Ishikawa (cell line): ENCODE results near the gene GJC1.

Experiments
- CEBPB ChIP-seq: IDR thresholded peaks from 2 replicates; pipeline ENCODE4 v1.6.1; 2012
- CREB1 ChIP-seq: IDR thresholded peaks from 2 replicates; pipeline ENCODE4 v1.6.1; 2012; ENCODE audit warnings: low read depth
- EGR1 ChIP-seq: IDR thresholded peaks from 2 replicates; pipeline ENCODE4 v1.6.1; 2012
- EP300 ChIP-seq: IDR thresholded peaks from 2 replicates; pipeline ENCODE4 v1.6.1; 2012; ENCODE audit warnings: borderline replicate concordance
- FOXM1 ChIP-seq: IDR thresholded peaks from 2 replicates; pipeline ENCODE4 v1.6.1; 2012; ENCODE audit warnings: low read depth, borderline replicate concordance
- MAX ChIP-seq: IDR thresholded peaks from 2 replicates; pipeline ENCODE4 v1.6.1; 2012
- NFIC ChIP-seq: IDR thresholded peaks from 2 replicates; pipeline ENCODE4 v1.6.1; 2012
- RAD21 ChIP-seq: IDR thresholded peaks from 2 replicates; pipeline ENCODE4 v1.6.1; 2012; ENCODE audit warnings: low read depth
- TAF1 ChIP-seq: IDR thresholded peaks from 2 replicates; pipeline ENCODE4 v1.6.1; 2012; ENCODE audit warnings: low read depth, mild to moderate bottlenecking
- TCF12 ChIP-seq: IDR thresholded peaks from 2 replicates; pipeline ENCODE4 v1.6.1; 2012; ENCODE audit warnings: low read depth
- TEAD4 ChIP-seq: IDR thresholded peaks from 2 replicates; pipeline ENCODE4 v1.6.1; 2012
- YY1 ChIP-seq: IDR thresholded peaks from 2 replicates; pipeline ENCODE4 v1.6.1; 2012; ENCODE audit warnings: low read depth
- ZBTB7A ChIP-seq: IDR thresholded peaks from 2 replicates; pipeline ENCODE4 v1.6.1; 2012; ENCODE audit warnings: low read depth
- TF ChIP-seq, protein P1 (sequence below): IDR thresholded peaks from 2 replicates; pipeline ENCODE4 v1.6.1; 2012; ENCODE audit warnings: low read depth, mild to moderate bottlenecking
- TF ChIP-seq, protein P2 (sequence below): IDR thresholded peaks from 2 replicates; pipeline ENCODE4 v1.6.1; 2012

The GJC1 gene

GRCh38 chr17:44829523-44830358 lies at the start of gene GJC1:
Gene GJC1 (minus strand): TSS chr17:44830287. CDS start chr17:44805817, 24,470 bp downstream.
- no peak for TF ChIP-seq EGR1
- TF ChIP-seq FOXM1 = no peak
- TF ChIP-seq NFIC = no peak
- no peak for TF ChIP-seq RAD21
- TF ChIP-seq YY1 = no peak
- no peak for TF ChIP-seq TEAD4
- no peak for TF ChIP-seq EP300
- no peak for TF ChIP-seq TCF12
- TF ChIP-seq CEBPB = no peak
- peak; percentile 67; the same call in 1 of the 2 replicates for TF ChIP-seq ZBTB7A
- peak; percentile 59; the same call in 1 of the 2 replicates for TF ChIP-seq MAX
- TF ChIP-seq, protein P1, sequence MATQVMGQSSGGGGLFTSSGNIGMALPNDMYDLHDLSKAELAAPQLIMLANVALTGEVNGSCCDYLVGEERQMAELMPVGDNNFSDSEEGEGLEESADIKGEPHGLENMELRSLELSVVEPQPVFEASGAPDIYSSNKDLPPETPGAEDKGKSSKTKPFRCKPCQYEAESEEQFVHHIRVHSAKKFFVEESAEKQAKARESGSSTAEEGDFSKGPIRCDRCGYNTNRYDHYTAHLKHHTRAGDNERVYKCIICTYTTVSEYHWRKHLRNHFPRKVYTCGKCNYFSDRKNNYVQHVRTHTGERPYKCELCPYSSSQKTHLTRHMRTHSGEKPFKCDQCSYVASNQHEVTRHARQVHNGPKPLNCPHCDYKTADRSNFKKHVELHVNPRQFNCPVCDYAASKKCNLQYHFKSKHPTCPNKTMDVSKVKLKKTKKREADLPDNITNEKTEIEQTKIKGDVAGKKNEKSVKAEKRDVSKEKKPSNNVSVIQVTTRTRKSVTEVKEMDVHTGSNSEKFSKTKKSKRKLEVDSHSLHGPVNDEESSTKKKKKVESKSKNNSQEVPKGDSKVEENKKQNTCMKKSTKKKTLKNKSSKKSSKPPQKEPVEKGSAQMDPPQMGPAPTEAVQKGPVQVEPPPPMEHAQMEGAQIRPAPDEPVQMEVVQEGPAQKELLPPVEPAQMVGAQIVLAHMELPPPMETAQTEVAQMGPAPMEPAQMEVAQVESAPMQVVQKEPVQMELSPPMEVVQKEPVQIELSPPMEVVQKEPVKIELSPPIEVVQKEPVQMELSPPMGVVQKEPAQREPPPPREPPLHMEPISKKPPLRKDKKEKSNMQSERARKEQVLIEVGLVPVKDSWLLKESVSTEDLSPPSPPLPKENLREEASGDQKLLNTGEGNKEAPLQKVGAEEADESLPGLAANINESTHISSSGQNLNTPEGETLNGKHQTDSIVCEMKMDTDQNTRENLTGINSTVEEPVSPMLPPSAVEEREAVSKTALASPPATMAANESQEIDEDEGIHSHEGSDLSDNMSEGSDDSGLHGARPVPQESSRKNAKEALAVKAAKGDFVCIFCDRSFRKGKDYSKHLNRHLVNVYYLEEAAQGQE = no peak
- no peak for TF ChIP-seq TAF1
- TF ChIP-seq, protein P2, sequence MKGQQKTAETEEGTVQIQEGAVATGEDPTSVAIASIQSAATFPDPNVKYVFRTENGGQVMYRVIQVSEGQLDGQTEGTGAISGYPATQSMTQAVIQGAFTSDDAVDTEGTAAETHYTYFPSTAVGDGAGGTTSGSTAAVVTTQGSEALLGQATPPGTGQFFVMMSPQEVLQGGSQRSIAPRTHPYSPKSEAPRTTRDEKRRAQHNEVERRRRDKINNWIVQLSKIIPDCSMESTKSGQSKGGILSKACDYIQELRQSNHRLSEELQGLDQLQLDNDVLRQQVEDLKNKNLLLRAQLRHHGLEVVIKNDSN = no peak
- no peak for TF ChIP-seq CREB1

DNA sequence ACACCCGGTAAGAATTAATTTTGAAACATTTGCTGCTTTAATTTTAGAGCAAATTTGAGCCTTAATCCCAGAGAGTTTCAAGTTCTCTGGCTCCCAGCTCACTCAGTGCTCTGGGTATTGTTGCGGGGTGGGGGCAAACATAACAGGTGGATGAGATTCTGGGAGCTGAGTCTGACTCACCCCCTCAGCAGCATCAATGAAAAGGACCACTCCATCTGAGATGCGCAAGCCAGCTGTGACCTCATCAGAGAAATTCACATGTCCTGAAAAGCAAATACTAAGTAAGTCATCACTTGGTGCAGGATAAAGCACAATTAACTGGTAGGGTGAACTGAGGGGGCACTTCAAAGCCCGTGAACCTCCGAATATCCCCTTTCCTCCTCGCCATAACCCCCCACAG lies 49.3 kb upstream of the GJC1 start:
- TF ChIP-seq MAX (no peak), EP300 (no peak), TEAD4 (no peak), ZBTB7A (no peak), TCF12 (no peak)

GRCh38 chr17:44878627-44879221 lies 48.6 kb upstream of the GJC1 start:
- no peak for TF ChIP-seq NFIC
- peak; percentile 35 for TF ChIP-seq RAD21

DNA sequence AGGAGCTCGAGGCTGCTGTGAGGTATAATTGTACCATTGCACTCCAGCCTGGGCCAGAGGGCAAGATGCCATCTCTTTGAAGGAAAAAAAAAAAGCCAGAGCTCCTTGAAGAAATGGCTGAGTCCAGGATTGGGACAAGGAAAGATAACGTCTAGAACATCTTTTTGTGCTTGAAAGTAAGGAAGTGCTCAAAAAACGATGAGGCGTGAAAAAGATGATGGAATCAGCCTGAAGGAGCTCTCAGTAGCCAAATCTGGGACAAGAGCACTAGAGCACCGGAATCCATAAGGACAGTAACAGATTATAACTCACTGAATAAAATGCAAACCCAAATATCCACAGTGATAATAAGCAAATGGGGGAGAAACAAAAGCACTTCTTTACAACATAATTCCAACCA lies 47.0 kb upstream of the GJC1 start:
- TF ChIP-seq MAX (no peak), RAD21 (no peak), EP300 (no peak), TAF1 (no peak), EGR1 (no peak), TCF12 (no peak), FOXM1 (no peak), YY1 (no peak), CREB1 (no peak), NFIC (no peak), ZBTB7A (no peak), CEBPB (no peak), TEAD4 (no peak)
- TF ChIP-seq, protein P2 = no peak
- TF ChIP-seq, protein P1 = no peak

DNA sequence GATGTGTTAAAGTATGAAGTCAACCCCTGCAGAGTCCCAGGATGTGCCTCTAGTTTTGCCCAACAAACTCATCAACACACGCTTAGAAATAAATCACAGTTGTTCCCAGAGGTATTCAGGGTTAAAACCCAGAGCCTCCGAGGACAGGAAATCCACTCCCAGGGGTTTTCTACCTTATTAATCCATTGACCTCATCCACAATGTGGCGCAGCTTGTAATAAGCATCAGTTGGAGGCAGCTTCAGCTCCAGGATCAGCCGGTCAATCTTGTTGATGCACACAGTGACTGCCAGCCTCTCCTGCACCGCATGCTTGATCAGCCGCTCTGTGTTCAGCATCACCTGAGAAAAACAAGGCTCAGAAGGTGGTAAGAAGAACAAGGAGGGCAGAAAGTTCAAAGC lies 45.7 kb upstream of the GJC1 start:
- TF ChIP-seq CREB1 = no peak
- TF ChIP-seq, protein P1 = no peak
- no peak for TF ChIP-seq MAX
- no peak for TF ChIP-seq TCF12
- TF ChIP-seq CEBPB = no peak
- no peak for TF ChIP-seq ZBTB7A
- no peak for TF ChIP-seq EP300
- TF ChIP-seq YY1 = no peak
